GM21515 (cell line): Measurements from ENCODE around the gene YY1.

ENCODE experiments used
- ATAC-seq: cut with Tn5 transposase; IDR thresholded peaks from one replicate; pipeline ENCODE4 v1.9.1; 2021; ENCODE audit not compliant: unreplicated experiment

Gene YY1

GRCh38 chr14:100241279-100241678 lies 2.3 kb downstream of the YY1 start:
- no peak for ATAC-seq

- no peak for ATAC-seq
Observed at GRCh38 chr14:100243020-100243419, 4.1 kb downstream of the YY1 start.

- no peak for ATAC-seq
Observed at GRCh38 chr14:100246809-100247428, 8.0 kb downstream of the YY1 start.

- no peak for ATAC-seq
Observed at GRCh38 chr14:100250732-100251465, 12.0 kb downstream of the YY1 start.

- ATAC-seq: no peak
Observed at GRCh38 chr14:100252684-100253083, 13.7 kb downstream of the YY1 start.

GRCh38 chr14:100256339-100256895 lies 17.5 kb downstream of the YY1 start:
- peak; percentile 68 for ATAC-seq

GRCh38 chr14:100261621-100262020 lies 22.7 kb downstream of the YY1 start:
- no peak for ATAC-seq

GRCh38 chr14:100262545-100262944 lies 23.6 kb downstream of the YY1 start:
- ATAC-seq: no peak

- no peak for ATAC-seq
Observed at GRCh38 chr14:100263141-100263540, 24.2 kb downstream of the YY1 start.

- no peak for ATAC-seq
Observed at GRCh38 chr14:100267990-100268389, 29.0 kb downstream of the YY1 start.

GRCh38 chr14:100268591-100269207 lies 29.8 kb downstream of the YY1 start:
- no peak for ATAC-seq

- ATAC-seq: no peak
Observed at GRCh38 chr14:100271247-100271939, 32.4 kb downstream of the YY1 start.

- no peak for ATAC-seq
Observed at GRCh38 chr14:100274250-100274649, 35.3 kb downstream of the YY1 start.

- ATAC-seq: no peak
Observed at GRCh38 chr14:100275214-100275613, 36.3 kb downstream of the YY1 start.

- no peak for ATAC-seq
Observed at GRCh38 chr14:100278702-100279101, 39.8 kb downstream of the YY1 start.

GRCh38 chr14:100279133-100279532 lies 40.2 kb downstream of the YY1 start:
- no peak for ATAC-seq

GRCh38 chr14:100279563-100279962 lies 40.6 kb downstream of the YY1 start:
- ATAC-seq: no peak

GRCh38 chr14:100281286-100282082 lies 42.5 kb downstream of the YY1 start:
- ATAC-seq: no peak

GRCh38 chr14:100282083-100282350 lies 43.1 kb downstream of the YY1 start:
- ATAC-seq: no peak

- ATAC-seq: no peak
Observed at GRCh38 chr14:100282766-100283419, 43.9 kb downstream of the YY1 start.
